Nephron progenitor cell (in vitro differentiated cells): ENCODE data around the gene RPH3AL.

Experiments used
- DNase-seq: peaks from one replicate; pipeline ENCODE4 v3.0.0; 2021
- H3K27ac Mint-ChIP-seq: 2 replicates; pipeline ENCODE4 v1.8.0; 2021; ENCODE audit warnings: mild to moderate bottlenecking, moderate library complexity, mixed read lengths
- H3K27me3 Mint-ChIP-seq: 2 replicates; pipeline ENCODE4 v1.8.0; 2021; ENCODE audit warnings: mild to moderate bottlenecking, low read depth, mixed read lengths; ENCODE audit not compliant: poor library complexity
- H3K36me3 Mint-ChIP-seq: 2 replicates; pipeline ENCODE4 v1.8.0; 2021; ENCODE audit warnings: low read depth, mixed read lengths
- H3K4me1 Mint-ChIP-seq: 2 replicates; pipeline ENCODE4 v1.8.0; 2021; ENCODE audit warnings: mixed read lengths
- H3K4me3 Mint-ChIP-seq: 2 replicates; pipeline ENCODE4 v1.8.0; 2021; ENCODE audit warnings: mild to moderate bottlenecking, moderate library complexity, mixed read lengths
- H3K9me3 Mint-ChIP-seq: 2 replicates; pipeline ENCODE4 v1.8.0; 2021; ENCODE audit warnings: mild to moderate bottlenecking, moderate library complexity, mixed read lengths
- CTCF ChIP-seq: fragments of 200-600 bp; sonication (generic); IDR thresholded peaks from 2 replicates; pipeline ENCODE4 v1.5.0; 2021; ENCODE audit warnings: antibody characterized with exemption

Gene RPH3AL

GRCh38 chr17:352421-353212 is at the start of gene RPH3AL:
TSS of gene RPH3AL (minus strand) at chr17:352807. CDS start at chr17:327543, 25,264 bp downstream.
- H3K4me3 Mint-ChIP-seq = peak within 1 kb of the TSS; percentile 78

GRCh38 chr17:400257-400656 is 47.6 kb upstream of the RPH3AL start:
- no peak for TF ChIP-seq CTCF
- Mint-ChIP-seq H3K4me1 (no peaks in the 10 kb centered on the region), H3K9me3 (peaks cover 11% of the 10 kb centered on the region), H3K4me3 (no peak overlapping the region), H3K27me3 (peaks cover 59% of the 10 kb centered on the region), H3K36me3 (no peaks in the 10 kb centered on the region), H3K27ac (no peak overlapping the region)
- DNase-seq = no peak

More at GRCh38 chr17:352421-353212, at the start of gene RPH3AL:
- peaks cover 10% of the 10 kb centered on the region for H3K36me3 Mint-ChIP-seq
- peaks cover 89% of the 10 kb centered on the region for H3K4me1 Mint-ChIP-seq
- peaks cover 8% of the 10 kb centered on the region for H3K9me3 Mint-ChIP-seq
- peak within 1 kb of the TSS; percentile 98 for H3K27ac Mint-ChIP-seq
- H3K27me3 Mint-ChIP-seq = peaks cover 6% of the 10 kb centered on the region
- TF ChIP-seq CTCF = no peak
- peak; percentile 49 for DNase-seq

GRCh38 chr17:396788-397187 is 44.2 kb upstream of the RPH3AL start:
- Mint-ChIP-seq H3K9me3 (peaks cover 5% of the 10 kb centered on the region), H3K4me1 (peaks cover 5% of the 10 kb centered on the region)
- no peak for TF ChIP-seq CTCF

GRCh38 chr17:395974-396373 is 43.4 kb upstream of the RPH3AL start:
- peaks cover 59% of the 10 kb centered on the region for H3K27me3 Mint-ChIP-seq
- no peak for DNase-seq
- no peak for TF ChIP-seq CTCF
- H3K4me3 Mint-ChIP-seq = no peak overlapping the region
- peaks cover 5% of the 10 kb centered on the region for H3K9me3 Mint-ChIP-seq
- no peaks in the 10 kb centered on the region for H3K36me3 Mint-ChIP-seq
- peaks cover 5% of the 10 kb centered on the region for H3K4me1 Mint-ChIP-seq
- H3K27ac Mint-ChIP-seq = no peak overlapping the region

More at GRCh38 chr17:396788-397187, 44.2 kb upstream of the RPH3AL start:
- H3K36me3 Mint-ChIP-seq = no peaks in the 10 kb centered on the region
- H3K27ac Mint-ChIP-seq = no peak overlapping the region
- DNase-seq = no peak
- H3K4me3 Mint-ChIP-seq = no peak overlapping the region
- H3K27me3 Mint-ChIP-seq = peaks cover 55% of the 10 kb centered on the region

GRCh38 chr17:395179-395578 is 42.6 kb upstream of the RPH3AL start:
- Mint-ChIP-seq H3K4me1 (peaks cover 8% of the 10 kb centered on the region), H3K27ac (no peak overlapping the region), H3K4me3 (no peak overlapping the region), H3K27me3 (peaks cover 56% of the 10 kb centered on the region), H3K9me3 (peaks cover 5% of the 10 kb centered on the region), H3K36me3 (no peaks in the 10 kb centered on the region)
- no peak for TF ChIP-seq CTCF
- no peak for DNase-seq

GRCh38 chr17:394718-395095 is 42.1 kb upstream of the RPH3AL start:
- H3K36me3 Mint-ChIP-seq = no peaks in the 10 kb centered on the region
- H3K27me3 Mint-ChIP-seq = peaks cover 51% of the 10 kb centered on the region
- H3K9me3 Mint-ChIP-seq = peaks cover 5% of the 10 kb centered on the region
- no peak overlapping the region for H3K27ac Mint-ChIP-seq
- no peak for DNase-seq
- no peak for TF ChIP-seq CTCF
- no peak overlapping the region for H3K4me3 Mint-ChIP-seq
- peaks cover 13% of the 10 kb centered on the region for H3K4me1 Mint-ChIP-seq
